ENCODE results near the gene EXOC7.

The EXOC7 gene

DNA sequence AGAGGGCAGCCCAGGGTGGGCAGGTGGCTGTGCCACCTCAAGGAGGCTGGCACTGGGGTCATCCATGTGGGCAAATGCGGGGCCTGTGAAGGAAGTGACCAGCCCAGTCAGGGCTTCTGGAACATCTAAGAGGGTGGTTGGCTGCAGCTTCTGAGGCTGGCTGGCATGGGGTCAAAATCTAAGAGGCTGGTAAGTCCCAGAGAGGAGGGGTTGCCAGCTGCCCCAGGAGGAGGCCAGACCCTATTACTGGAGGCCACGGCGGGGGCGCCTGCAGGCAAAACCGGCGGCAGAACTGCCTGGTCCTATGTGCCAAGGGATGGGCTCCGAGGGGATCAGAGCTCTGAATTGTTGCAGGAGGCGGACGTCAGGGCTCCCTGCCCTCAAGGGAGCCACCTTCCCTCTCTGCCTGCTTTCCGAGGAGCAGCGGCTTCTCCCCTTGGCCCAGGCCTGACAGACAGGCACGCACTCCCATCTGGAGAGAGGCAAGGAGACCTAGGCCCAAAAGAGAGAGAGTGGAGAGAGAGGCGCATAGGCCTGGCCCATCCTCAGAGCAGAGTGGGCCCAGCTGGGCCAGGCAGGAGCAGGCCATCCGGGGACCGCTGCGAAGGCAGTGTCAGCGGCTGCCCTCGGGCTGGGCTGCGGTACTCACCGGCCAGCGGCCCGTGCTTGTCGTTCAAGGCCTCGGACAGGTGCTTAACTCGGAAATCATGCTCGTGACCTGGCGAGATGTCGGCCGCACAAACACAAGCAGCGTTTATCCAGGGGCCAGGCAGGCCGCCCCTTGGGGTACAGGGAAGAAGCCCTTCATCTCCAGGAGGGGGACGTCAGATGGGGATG, 13.7 kb downstream of the EXOC7 start:
- no peak overlapping the region for H3K18ac ChIP-seq (ENCODE audit: low read depth in 1 of 2, low read length in 2 of 2)

DNA sequence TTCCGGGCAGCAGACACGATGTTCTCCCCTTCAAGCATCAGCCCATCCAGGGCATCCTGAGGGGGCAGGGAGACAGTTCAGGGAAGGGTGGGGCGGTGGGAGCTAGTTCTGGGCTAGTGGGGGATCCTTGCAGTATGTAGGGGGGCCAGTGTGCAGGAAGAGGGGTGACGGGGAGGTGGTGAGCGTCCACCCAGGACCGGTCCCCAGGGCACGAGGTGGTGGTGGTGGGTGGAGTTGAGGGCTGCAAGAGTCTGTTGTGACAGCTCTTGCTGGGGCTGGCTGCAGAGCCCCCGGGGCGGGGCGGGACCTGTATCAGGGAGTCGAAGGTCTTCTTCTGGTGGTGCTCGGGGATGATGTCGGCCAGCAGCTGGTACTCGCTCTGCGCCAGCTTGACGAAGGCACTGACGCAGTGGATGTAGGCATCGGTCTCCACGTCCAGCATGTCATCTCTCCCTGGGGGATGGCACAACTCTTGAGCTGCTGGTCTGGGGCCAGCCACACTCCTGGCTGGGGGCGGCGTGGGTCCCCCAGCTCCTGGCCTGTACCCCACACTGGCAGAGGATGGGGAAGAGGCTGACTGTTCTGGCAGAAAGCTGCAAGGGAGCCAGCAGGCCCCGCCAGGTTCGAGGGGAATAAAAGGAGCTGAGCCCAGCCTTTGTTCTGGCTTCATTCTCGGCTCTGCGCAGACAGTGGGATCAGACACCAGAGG, 14.6 kb downstream of the EXOC7 start:
- Histone ChIP-seq H3K9ac (ENCODE audit: low read length) (no peak overlapping the region), H3K79me1 (replicated peaks; ENCODE audit: low read length, poor library complexity, severe bottlenecking) (peaks cover 49% of the 10 kb centered on the region), H2BK15ac (ENCODE audit: low read depth, poor library complexity, severe bottlenecking) (no peak overlapping the region), H2BK12ac (ENCODE audit: low read length in 2 of 2) (no peak overlapping the region), H2AK5ac (ENCODE audit: low read length, severe bottlenecking) (no peak overlapping the region), H2BK5ac (ENCODE audit: low read depth, low read length, poor library complexity, severe bottlenecking) (no peak overlapping the region), H3K4me1 (ENCODE audit: control insufficient read depth, insufficient read depth, low read depth, low read length) (no peaks in the 10 kb centered on the region), H2BK120ac (ENCODE audit: low read depth, low read length) (no peak overlapping the region), H3K4ac (ENCODE audit: low read depth in 1 of 2, low read length in 2 of 2) (no peak overlapping the region), H3K9me3 (ENCODE audit: control insufficient read depth, low read length) (no peaks in the 10 kb centered on the region), H3K27ac (ENCODE audit: low read length, poor library complexity, severe bottlenecking) (no peak overlapping the region), H2AFZ (ENCODE audit: low read depth, low read length) (no peak overlapping the region), H4K91ac (ENCODE audit: low read length) (no peak overlapping the region), H4K8ac (ENCODE audit: low read length) (no peak overlapping the region), H3K18ac (ENCODE audit: low read depth in 1 of 2, low read length in 2 of 2) (no peak overlapping the region), H3K27me3 (ENCODE audit: control insufficient read depth in 1 of 2, insufficient read depth in 1 of 2, low read length in 2 of 2) (no peaks in the 10 kb centered on the region), H3K36me3 (ENCODE audit: control insufficient read depth in 1 of 2, insufficient read depth in 2 of 2, low read depth in 1 of 2, low read length in 2 of 2) (peaks cover 94 to 98% of the 10 kb centered on the region in 2 experiments), H3K4me3 (ENCODE audit: insufficient read depth in 1 of 2, low read depth in 1 of 2, low read length in 2 of 2) (no peak overlapping the region), H3K4me2 (ENCODE audit: low read length, poor library complexity, severe bottlenecking) (no peak overlapping the region), H3K14ac (ENCODE audit: low read length in 2 of 2) (no peak overlapping the region), H3K23ac (ENCODE audit: low read length in 2 of 2) (no peak overlapping the region)
- no peak for DNase-seq
- 97% methylated on average over 25 of the region's 25 CpGs for WGBS

More for the DNA sequence above, 13.7 kb downstream of the EXOC7 start:
- Histone ChIP-seq H3K9me3 (ENCODE audit: control insufficient read depth, low read length) (no peaks in the 10 kb centered on the region), H3K14ac (ENCODE audit: low read length in 2 of 2) (no peak overlapping the region), H3K27ac (ENCODE audit: low read length, poor library complexity, severe bottlenecking) (no peak overlapping the region), H2BK120ac (ENCODE audit: low read depth, low read length) (no peak overlapping the region), H2AK5ac (ENCODE audit: low read length, severe bottlenecking) (no peak overlapping the region), H3K79me1 (replicated peaks; ENCODE audit: low read length, poor library complexity, severe bottlenecking) (peaks cover 54% of the 10 kb centered on the region), H3K4me3 (ENCODE audit: insufficient read depth in 1 of 2, low read depth in 1 of 2, low read length in 2 of 2) (no peak overlapping the region), H4K91ac (ENCODE audit: low read length) (no peak overlapping the region), H2BK15ac (ENCODE audit: low read depth, poor library complexity, severe bottlenecking) (no peak overlapping the region), H2AFZ (ENCODE audit: low read depth, low read length) (no peak overlapping the region), H2BK12ac (ENCODE audit: low read length in 2 of 2) (no peak overlapping the region), H3K36me3 (ENCODE audit: control insufficient read depth in 1 of 2, insufficient read depth in 2 of 2, low read depth in 1 of 2, low read length in 2 of 2) (peaks cover 91 to 100% of the 10 kb centered on the region in 2 experiments), H3K4ac (ENCODE audit: low read depth in 1 of 2, low read length in 2 of 2) (no peak overlapping the region), H3K9ac (ENCODE audit: low read length) (no peak overlapping the region), H3K23ac (ENCODE audit: low read length in 2 of 2) (no peak overlapping the region), H4K8ac (ENCODE audit: low read length) (no peak overlapping the region), H2BK5ac (ENCODE audit: low read depth, low read length, poor library complexity, severe bottlenecking) (no peak overlapping the region), H3K27me3 (ENCODE audit: control insufficient read depth in 1 of 2, insufficient read depth in 1 of 2, low read length in 2 of 2) (no peaks in the 10 kb centered on the region), H3K4me1 (ENCODE audit: control insufficient read depth, insufficient read depth, low read depth, low read length) (no peaks in the 10 kb centered on the region), H3K4me2 (ENCODE audit: low read length, poor library complexity, severe bottlenecking) (no peak overlapping the region)
- WGBS, result 97% methylated on average over 32 of the region's 32 CpGs
- DNase-seq, result no peak

DNA sequence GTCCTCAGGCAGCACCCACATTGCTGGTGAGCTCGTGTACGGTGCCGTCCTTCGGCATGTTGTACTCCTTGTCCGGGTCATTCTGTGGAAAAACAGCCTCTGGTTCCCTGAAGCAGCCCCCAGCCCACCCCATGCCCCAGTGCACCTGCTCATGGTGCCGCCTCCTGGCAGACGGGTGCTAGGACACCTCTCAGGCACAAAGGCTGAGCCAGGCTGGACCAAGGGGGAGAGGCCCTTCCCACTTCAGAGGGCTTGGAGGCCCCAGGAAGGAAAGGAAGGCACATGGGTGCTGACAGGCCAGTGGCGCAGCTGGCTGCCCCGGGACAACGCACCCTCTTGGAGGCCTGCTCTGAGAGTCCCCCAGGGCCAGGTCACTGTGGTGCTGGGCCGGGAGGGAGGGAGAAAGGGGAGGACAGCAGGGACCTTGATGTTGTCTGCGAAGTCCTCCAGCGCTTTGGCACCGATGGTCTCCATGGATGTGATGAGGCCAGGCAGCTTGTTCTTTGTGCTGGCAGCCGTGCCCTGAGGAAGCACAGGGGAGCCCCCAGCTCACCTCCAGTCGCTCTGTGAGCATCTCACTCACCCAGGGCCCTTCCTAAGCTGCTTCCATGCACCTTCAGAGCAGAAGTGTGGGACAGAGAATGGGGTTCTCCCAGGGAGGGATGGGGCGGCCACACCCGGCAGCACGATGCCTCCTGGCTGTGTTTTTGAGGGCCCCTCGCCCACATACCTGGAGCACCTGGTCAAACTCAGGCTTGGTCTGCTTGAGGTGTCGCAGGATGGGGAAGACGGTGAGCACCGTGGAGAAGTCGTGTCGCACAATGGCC, 15.3 kb downstream of the EXOC7 start:
- Histone ChIP-seq H4K8ac (ENCODE audit: low read length) (no peak overlapping the region), H3K4ac (ENCODE audit: low read depth in 1 of 2, low read length in 2 of 2) (no peak overlapping the region), H3K18ac (ENCODE audit: low read depth in 1 of 2, low read length in 2 of 2) (no peak overlapping the region), H3K23ac (ENCODE audit: low read length in 2 of 2) (no peak overlapping the region), H3K4me3 (ENCODE audit: insufficient read depth in 1 of 2, low read depth in 1 of 2, low read length in 2 of 2) (no peak overlapping the region), H3K27me3 (ENCODE audit: control insufficient read depth in 1 of 2, insufficient read depth in 1 of 2, low read length in 2 of 2) (no peaks in the 10 kb centered on the region), H2AK5ac (ENCODE audit: low read length, severe bottlenecking) (no peak overlapping the region), H2BK120ac (ENCODE audit: low read depth, low read length) (no peak overlapping the region), H3K14ac (ENCODE audit: low read length in 2 of 2) (no peak overlapping the region), H2AFZ (ENCODE audit: low read depth, low read length) (no peak overlapping the region), H3K9me3 (ENCODE audit: control insufficient read depth, low read length) (no peaks in the 10 kb centered on the region), H3K9ac (ENCODE audit: low read length) (no peak overlapping the region), H3K79me1 (replicated peaks; ENCODE audit: low read length, poor library complexity, severe bottlenecking) (peaks cover 41% of the 10 kb centered on the region), H4K91ac (ENCODE audit: low read length) (no peak overlapping the region), H3K4me1 (ENCODE audit: control insufficient read depth, insufficient read depth, low read depth, low read length) (peaks cover 2% of the 10 kb centered on the region), H3K27ac (ENCODE audit: low read length, poor library complexity, severe bottlenecking) (no peak overlapping the region), H3K4me2 (ENCODE audit: low read length, poor library complexity, severe bottlenecking) (no peak overlapping the region), H3K36me3 (ENCODE audit: control insufficient read depth in 1 of 2, insufficient read depth in 2 of 2, low read depth in 1 of 2, low read length in 2 of 2) (peaks cover 94 to 98% of the 10 kb centered on the region in 2 experiments), H2BK5ac (ENCODE audit: low read depth, low read length, poor library complexity, severe bottlenecking) (no peak overlapping the region), H2BK12ac (ENCODE audit: low read length in 2 of 2) (no peak overlapping the region), H2BK15ac (ENCODE audit: low read depth, poor library complexity, severe bottlenecking) (no peak overlapping the region)
- no peak for DNase-seq
- 94% methylated on average over 25 of the region's 25 CpGs for WGBS

DNA sequence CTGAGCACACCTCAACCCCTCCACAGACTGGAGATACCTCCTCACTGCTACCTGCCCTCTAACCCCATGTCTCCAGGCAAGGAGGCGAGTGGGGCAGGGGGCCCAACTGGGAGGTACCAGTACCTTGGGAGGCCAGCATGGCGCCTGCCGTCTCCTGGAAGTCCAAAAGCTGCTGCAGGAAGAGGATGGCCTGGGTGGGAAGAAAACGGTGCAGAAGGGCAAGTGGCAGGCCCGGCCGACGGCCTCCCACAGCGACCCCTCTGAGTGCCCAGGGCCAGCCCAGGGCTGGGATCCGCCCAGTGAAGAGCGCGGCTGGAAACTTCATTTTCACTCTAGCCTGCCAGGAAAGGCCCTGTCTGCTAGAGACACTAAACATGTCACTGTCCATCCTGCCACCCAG, 16.1 kb downstream of the EXOC7 start:
- DNase-seq, result no peak
- 94% methylated on average over 11 of the region's 11 CpGs for WGBS
- Histone ChIP-seq H3K36me3 (ENCODE audit: control insufficient read depth in 1 of 2, insufficient read depth in 2 of 2, low read depth in 1 of 2, low read length in 2 of 2) (peaks cover 94 to 98% of the 10 kb centered on the region in 2 experiments), H2BK120ac (ENCODE audit: low read depth, low read length) (no peak overlapping the region), H2AFZ (ENCODE audit: low read depth, low read length) (no peak overlapping the region), H3K14ac (ENCODE audit: low read length in 2 of 2) (no peak overlapping the region), H3K27me3 (ENCODE audit: control insufficient read depth in 1 of 2, insufficient read depth in 1 of 2, low read length in 2 of 2) (no peaks in the 10 kb centered on the region), H4K8ac (ENCODE audit: low read length) (no peak overlapping the region), H3K4me3 (ENCODE audit: insufficient read depth in 1 of 2, low read depth in 1 of 2, low read length in 2 of 2) (no peak overlapping the region), H3K79me1 (replicated peaks; ENCODE audit: low read length, poor library complexity, severe bottlenecking) (peaks cover 34% of the 10 kb centered on the region), H3K27ac (ENCODE audit: low read length, poor library complexity, severe bottlenecking) (no peak overlapping the region), H2BK12ac (ENCODE audit: low read length in 2 of 2) (no peak overlapping the region), H3K4me2 (ENCODE audit: low read length, poor library complexity, severe bottlenecking) (no peak overlapping the region), H3K23ac (ENCODE audit: low read length in 2 of 2) (no peak overlapping the region), H3K4me1 (ENCODE audit: control insufficient read depth, insufficient read depth, low read depth, low read length) (peaks cover 3% of the 10 kb centered on the region), H4K91ac (ENCODE audit: low read length) (peak overlapping the region; percentile 34), H2BK5ac (ENCODE audit: low read depth, low read length, poor library complexity, severe bottlenecking) (no peak overlapping the region), H2BK15ac (ENCODE audit: low read depth, poor library complexity, severe bottlenecking) (no peak overlapping the region), H3K9ac (ENCODE audit: low read length) (no peak overlapping the region), H3K4ac (ENCODE audit: low read depth in 1 of 2, low read length in 2 of 2) (no peak overlapping the region), H2AK5ac (ENCODE audit: low read length, severe bottlenecking) (no peak overlapping the region), H3K18ac (ENCODE audit: low read depth in 1 of 2, low read length in 2 of 2) (no peak overlapping the region), H3K9me3 (ENCODE audit: control insufficient read depth, low read length) (no peaks in the 10 kb centered on the region)

All from mesenchymal stem cell (in vitro differentiated cells and primary cell).